PFSK-1 (cell line): ENCODE data around the gene CARS2.

Source experiments
- REST ChIP-seq, 2 experiments: IDR thresholded peaks; 2 replicates each; pipeline versions ENCODE4 v1.6.1 to v1.8.0; 2011 to 2012; ENCODE audit warnings: low read depth in 2 of 2, low read length in 2 of 2, control low read depth in 1 of 2, inconsistent platforms in 1 of 2, mild to moderate bottlenecking in 1 of 2, moderate library complexity in 1 of 2; ENCODE audit not compliant: insufficient read depth in 1 of 2
- TAF1 ChIP-seq: IDR thresholded peaks from 2 replicates; pipeline ENCODE4 v1.6.1; 2012; ENCODE audit warnings: low read length, control low read depth, borderline replicate concordance; ENCODE audit not compliant: insufficient read depth

GRCh38 chr13:110689711-110690110 lies 16.2 kb downstream of the CARS2 start:
- TF ChIP-seq TAF1 (no peak), REST (IDR thresholded peaks at IDR 0.05; ENCODE audit: insufficient read depth in 1 of 2, low read depth in 2 of 2, low read length in 2 of 2) (no peak)
